Stomach (tissue), 4 donors: Measurements from ENCODE around the gene RBFOX2.

Experiments used
- POLR2AphosphoS5 ChIP-seq, 3 donors: sonication (generic); formaldehyde crosslinking; IDR thresholded peaks; one replicate each; pipeline ENCODE4 v1.6.1; 2016; ENCODE audit warnings: antibody characterized with exemption in 3 of 3
- TF ChIP-seq, protein P1 (sequence below), 7 experiments: fragments of 450-650 bp in 4 of 7; fragments of 200-600 bp in 3 of 7; sonication (generic) in 3 of 7; IDR thresholded peaks; one replicate each; pipeline ENCODE4 v1.5.1; 2016 to 2019; ENCODE audit warnings: antibody characterized with exemption in 7 of 7, control low read depth in 2 of 7, mild to moderate bottlenecking in 1 of 7

GRCh38 chr22:35740616-35741015, 288.0 kb downstream of the RBFOX2 start:
- TF ChIP-seq, protein P1, sequence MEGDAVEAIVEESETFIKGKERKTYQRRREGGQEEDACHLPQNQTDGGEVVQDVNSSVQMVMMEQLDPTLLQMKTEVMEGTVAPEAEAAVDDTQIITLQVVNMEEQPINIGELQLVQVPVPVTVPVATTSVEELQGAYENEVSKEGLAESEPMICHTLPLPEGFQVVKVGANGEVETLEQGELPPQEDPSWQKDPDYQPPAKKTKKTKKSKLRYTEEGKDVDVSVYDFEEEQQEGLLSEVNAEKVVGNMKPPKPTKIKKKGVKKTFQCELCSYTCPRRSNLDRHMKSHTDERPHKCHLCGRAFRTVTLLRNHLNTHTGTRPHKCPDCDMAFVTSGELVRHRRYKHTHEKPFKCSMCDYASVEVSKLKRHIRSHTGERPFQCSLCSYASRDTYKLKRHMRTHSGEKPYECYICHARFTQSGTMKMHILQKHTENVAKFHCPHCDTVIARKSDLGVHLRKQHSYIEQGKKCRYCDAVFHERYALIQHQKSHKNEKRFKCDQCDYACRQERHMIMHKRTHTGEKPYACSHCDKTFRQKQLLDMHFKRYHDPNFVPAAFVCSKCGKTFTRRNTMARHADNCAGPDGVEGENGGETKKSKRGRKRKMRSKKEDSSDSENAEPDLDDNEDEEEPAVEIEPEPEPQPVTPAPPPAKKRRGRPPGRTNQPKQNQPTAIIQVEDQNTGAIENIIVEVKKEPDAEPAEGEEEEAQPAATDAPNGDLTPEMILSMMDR (IDR thresholded peaks at IDR 0.05) = no peak
- no peak for TF ChIP-seq POLR2AphosphoS5 (IDR thresholded peaks at IDR 0.05)
